Hippocampal formation (tissue), 2 donors: ENCODE data around the gene ACTN2.
A peak's percentile ranks its signal among the peaks of the same experiment; 100 is the strongest.

ENCODE experiments used
- DNase-seq, 2 donors: peaks; one replicate each; lab custom pipeline; 2025; lab: John Stamatoyannopoulos, UW

ACTN2 gene

DNA sequence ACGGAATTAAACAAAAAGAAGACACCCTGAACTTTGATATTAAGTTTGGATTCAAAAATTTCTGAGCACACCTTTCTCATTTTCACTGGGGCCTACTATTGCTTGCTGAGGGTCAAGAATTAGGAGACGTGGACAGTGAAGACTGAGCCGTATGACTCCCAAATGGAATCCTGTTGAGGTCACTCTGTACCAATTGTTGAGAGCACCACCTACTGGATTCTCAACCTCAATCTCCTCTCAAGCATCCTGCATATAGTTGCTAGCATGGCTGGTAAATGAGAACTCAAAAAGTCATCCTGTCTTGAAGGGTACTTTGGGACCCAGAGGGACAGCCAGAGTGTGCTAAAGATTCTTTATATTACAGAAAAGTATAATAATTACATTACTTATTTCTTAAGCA, 88.6 kb downstream of the ACTN2 start:
- DNase-seq, result no peak

- no peak for DNase-seq
Observed at GRCh38 chr1:236779312-236779711, 93.0 kb downstream of the ACTN2 start.

DNA sequence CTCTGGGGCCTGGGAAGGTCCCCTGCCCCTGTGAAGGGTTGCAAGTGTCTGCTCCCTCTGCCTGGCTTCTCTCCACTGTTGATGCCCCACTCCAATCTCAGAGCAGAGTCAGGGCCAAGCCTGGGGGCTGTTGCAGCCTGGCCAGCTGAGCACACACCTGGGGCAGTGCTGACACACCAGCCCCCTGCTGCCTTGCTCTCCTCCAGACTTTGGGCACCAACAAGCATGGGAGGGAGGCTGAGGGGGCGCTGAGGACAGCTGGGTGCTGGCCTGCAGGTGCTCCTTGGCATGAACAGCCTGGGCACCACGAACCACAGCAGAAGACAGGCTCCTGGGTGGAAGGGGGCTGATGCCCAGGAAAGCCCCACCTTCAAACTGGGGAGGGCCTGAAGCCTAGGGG, 99.2 kb downstream of the ACTN2 start:
- DNase-seq, result no peak

DNA sequence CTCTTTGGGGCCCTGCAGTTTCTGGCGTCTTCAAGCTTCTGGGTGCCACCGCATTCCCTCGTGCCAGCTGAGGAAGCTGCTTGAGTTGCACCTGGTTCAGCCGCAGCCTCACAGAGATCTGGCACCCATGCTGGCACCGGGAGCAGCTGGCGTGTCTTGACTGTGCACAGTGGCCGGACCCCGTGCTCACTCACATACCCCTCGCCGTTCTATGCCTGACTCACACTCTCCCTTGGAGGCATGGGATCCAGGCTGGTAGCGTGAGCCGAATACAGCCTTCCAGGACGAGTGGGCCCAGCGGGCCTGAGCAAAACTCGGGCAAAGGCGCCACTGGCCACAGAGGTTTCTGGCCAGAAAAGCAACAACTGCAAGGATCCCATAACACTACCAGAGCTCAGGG, 100.2 kb downstream of the ACTN2 start:
- DNase-seq, result no peak

DNA sequence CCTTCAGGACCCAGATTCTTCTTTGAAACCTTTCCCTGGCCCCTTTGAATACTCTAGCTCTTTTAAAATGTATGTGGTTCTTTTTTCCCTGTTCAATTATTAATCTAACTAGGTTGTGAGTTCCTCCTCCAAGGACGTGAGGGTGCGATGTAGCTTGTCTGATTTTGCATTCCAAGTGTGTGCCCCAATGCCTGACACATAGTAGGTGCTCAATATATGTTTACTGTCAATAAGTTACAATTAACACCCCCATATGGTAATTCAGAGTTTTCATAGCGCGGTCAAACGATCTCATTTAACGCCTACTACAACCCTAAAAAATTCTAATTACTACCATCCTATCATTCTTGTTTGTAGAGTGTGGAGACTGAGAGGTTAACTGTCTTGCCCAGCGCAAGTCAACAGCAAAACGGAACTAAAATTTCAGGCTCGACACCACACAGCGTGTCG, 108.3 kb downstream of the ACTN2 start:
- DNase-seq, result no peak

GRCh38 chr1:236795035-236795756, 108.9 kb downstream of the ACTN2 start, which contains the start of gene MTR:
Gene MTR, plus strand, starts transcription at chr1:236795292. Its CDS starts 412 bp downstream, at chr1:236795704.
- DNase-seq, result peak; percentile 95 to 98

DNA sequence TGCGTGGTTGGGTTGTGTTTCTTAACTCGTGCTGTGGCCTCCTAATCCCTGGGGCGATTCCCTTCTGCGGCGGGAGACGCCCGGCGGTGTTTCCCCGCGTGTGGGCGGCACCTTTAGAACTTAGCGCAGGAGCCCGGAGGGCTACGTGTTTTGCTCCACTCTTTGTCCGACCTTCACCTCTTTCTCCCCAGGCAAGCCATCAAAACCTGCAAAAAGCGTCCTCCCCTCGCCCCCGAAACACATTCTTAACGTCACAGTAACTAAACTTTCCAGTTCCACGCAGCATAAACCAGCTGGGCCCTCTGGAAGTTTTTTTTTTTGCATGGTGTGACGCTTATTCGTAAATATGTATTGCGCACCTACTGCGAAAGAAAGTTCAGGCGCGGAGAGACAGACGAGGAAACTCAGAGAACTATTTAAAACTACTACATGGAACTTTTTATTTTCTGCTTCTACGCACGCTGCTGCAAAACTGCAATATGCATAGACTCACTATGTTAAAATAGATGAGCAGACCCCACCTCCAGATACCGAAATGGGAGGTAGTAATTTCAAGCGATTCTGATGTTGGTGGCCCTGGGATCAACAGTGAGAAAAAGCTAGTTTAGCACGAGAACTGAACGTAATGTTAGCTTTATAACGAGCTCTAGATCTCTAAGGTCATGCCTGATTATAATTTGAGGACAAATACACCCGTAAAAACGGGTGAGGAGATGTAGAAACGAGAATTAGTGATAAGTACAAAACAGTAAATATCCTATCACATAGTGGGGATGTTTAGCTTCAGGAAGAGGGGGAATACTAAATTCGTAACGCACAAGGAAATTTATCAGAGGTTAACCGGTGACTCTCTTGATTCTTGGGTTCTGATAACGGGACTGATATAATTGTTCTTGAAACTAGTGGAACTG, 109.7 kb downstream of the ACTN2 start:
- no peak for DNase-seq

GRCh38 chr1:236799001-236799400, 112.7 kb downstream of the ACTN2 start:
- DNase-seq, result no peak

GRCh38 chr1:236800002-236800620, 113.8 kb downstream of the ACTN2 start:
- no peak for DNase-seq

GRCh38 chr1:236800623-236801022, 114.3 kb downstream of the ACTN2 start:
- DNase-seq, result no peak

DNA sequence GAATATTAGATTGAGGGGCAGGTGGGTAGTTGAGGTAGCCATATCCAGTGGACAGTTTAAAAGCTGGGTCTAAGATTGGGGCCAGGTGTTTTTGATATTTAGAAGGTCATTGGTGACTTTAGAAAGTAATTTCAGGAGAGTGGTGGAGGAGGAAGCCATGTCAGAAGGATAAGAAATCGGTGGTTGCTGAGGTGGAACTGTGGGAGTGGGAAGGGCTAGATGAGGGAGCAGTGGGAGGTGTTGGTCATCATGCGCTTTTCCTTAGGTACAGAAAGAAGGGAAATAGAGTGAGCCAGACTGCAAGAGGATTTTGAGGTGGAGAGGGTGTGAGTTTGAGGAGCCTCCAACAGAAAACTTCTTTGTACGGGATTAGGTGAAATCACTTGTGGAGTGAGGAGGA, 116.0 kb downstream of the ACTN2 start:
- DNase-seq, result no peak

GRCh38 chr1:236806634-236807033, 120.3 kb downstream of the ACTN2 start:
- no peak for DNase-seq

DNA sequence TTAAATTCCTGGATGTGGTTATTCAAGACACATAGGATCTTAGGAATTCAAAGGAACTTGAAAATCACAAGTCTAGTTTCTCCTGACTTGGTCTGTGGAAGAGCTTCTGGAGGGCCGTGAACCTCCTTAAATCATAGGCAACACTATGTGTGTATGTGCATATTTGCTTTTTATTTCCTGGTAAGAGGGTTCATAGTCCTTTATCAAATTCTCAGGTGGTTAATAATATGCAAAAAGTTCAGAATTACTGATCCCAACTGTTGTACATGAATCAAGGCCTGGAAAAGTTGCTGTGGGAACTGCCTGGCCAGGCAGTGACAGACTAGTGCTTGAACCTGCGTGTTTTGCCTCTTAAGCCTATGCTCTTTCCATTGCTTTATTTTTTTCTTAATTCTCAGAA, 121.7 kb downstream of the ACTN2 start:
- DNase-seq, result no peak

GRCh38 chr1:236808564-236809130, 122.3 kb downstream of the ACTN2 start:
- DNase-seq, result no peak

DNA sequence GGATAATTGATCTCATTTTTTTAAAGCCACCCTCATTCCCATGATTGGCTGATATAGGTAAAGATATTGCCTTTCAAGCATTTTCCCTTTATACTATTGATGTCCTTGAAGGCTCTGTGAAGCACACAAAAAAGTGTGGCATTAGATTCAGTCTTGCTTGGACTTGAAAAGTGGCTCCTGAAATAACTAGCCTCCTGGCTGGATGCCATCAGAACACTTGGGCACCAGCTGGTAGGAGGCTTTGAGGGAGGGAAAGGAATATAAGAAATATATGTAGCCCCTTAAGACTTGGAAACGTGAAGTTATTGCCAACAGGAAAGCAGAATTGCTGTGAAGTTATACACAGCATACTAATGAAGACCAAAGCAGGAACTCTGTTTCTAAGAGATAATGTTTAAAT, 122.8 kb downstream of the ACTN2 start:
- DNase-seq, result no peak

GRCh38 chr1:236810018-236810417, 123.7 kb downstream of the ACTN2 start:
- DNase-seq, result no peak

DNA sequence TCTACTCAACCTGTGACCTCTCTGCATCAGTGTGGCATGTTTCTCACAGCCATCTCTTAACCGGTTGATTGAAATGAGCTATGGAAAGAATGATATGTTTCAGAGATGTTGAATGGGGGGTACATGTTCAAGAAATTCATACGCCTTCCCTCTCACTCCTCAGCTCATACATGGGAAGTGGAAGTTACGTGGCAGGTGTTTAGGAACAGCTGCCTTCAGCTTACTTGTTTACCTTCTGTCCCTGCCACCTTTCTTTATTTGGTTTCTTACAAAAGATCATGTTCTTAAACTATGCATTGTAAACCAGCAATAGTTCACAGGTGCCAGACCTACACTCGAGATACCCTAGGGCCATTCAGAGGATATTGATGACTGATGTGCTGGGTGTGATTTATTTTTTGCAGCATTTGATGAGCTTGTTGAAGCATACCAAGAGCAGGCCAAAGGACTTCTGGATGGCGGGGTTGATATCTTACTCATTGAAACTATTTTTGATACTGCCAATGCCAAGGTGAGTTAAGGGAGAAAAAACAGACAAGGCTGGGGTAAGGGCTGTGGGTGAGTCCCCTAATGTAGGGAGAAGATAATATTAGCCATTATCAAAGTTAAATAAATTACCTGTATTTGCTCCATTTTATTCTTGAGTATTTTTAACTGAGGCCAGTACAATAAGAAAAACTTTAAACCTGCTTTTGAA, 126.2 kb downstream of the ACTN2 start:
- DNase-seq, result no peak
